DMS79 (cell line): ENCODE data around the gene CELF6.

ENCODE experiments used
- DNase-seq: peaks from one replicate; lab custom pipeline; 2025; lab: John Stamatoyannopoulos, UW

The CELF6 gene

GRCh38 chr15:72271895-72272212 lies 48.1 kb downstream of the CELF6 start:
- no peak for DNase-seq

DNA sequence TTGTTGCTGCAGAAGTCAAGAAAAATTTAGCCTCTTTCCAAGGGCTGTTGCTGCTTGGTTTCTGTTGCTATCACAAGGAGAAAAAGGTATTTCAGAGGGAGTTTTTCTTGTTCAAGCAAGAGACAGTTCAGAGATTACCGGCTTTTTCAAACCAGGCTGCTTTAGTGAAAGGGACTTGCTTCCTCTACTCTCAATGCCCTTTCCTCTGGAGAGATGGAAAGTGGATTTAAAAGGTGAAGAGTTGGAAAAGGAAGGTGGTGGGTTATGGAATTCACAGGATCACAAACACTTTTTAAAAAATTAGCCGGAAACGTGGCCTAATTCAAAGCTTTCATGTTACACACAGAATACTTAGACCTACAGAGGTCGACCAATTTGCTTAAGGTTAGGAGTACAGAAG lies 48.7 kb downstream of the CELF6 start:
- DNase-seq = no peak

- no peak for DNase-seq
Measured at GRCh38 chr15:72269739-72270138, 50.2 kb downstream of the CELF6 start.

DNA sequence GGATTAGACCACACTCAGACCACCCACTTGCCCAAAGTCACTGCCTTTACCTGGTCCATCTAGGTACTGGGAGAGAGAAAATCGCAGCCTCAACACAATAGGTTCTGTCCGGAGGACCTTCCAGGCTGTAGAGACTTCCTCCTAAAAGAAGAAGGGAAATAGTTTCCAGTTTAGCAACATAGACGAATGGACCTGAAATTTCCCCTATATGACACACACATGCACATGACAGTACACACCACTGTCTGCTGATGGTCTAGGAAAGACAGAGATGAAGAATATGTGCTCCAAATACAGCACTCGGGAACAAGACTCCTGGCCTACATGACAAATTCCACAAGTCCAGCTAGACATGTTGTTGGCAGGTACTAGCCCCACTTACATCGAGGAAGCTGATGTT lies 54.9 kb downstream of the CELF6 start:
- no peak for DNase-seq

GRCh38 chr15:72252663-72253299 lies 67.2 kb downstream of the CELF6 start:
- no peak for DNase-seq

GRCh38 chr15:72249142-72249810 lies 70.7 kb downstream of the CELF6 start:
- no peak for DNase-seq

GRCh38 chr15:72248514-72248913 lies 71.4 kb downstream of the CELF6 start:
- DNase-seq = no peak

GRCh38 chr15:72242775-72243370 lies 77.1 kb downstream of the CELF6 start:
- no peak for DNase-seq

GRCh38 chr15:72239652-72240051 lies 80.3 kb downstream of the CELF6 start:
- no peak for DNase-seq

GRCh38 chr15:72238586-72238985 lies 81.4 kb downstream of the CELF6 start:
- no peak for DNase-seq

DNA sequence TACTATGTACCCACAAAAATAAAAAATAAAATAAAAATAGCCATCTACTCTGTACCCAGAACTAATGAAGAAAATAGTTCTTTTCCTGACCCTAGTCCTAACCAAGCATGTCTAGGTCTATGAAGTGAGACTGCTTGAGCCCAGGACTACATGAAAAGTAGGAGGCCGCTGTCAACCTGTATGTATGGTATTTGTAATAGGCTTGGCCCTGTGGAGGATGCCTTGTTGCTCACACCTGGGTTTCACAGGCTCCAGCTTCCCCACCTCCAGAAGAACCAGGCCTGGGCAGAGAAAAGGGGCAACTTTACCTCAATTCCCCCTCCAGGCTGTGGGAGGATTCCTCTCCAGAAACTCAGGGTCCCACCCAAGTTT lies 82.1 kb downstream of the CELF6 start:
- no peak for DNase-seq

- no peak for DNase-seq
Measured at GRCh38 chr15:72237029-72237852, 82.7 kb downstream of the CELF6 start.

GRCh38 chr15:72236381-72237003 lies 83.5 kb downstream of the CELF6 start:
- no peak for DNase-seq

- DNase-seq = no peak
Measured at GRCh38 chr15:72235298-72235697, 84.7 kb downstream of the CELF6 start.
